ENCODE data around the gene AGBL4.

The AGBL4 gene

GRCh38 chr1:48757363-48757762, 1266.4 kb downstream of the AGBL4 start:
- H3K4me1 Mint-ChIP-seq = peaks cover 23% of the 10 kb centered on the region
- no peak overlapping the region for H3K4me3 Mint-ChIP-seq
- no peaks in the 10 kb centered on the region for H3K27me3 Mint-ChIP-seq
- no peaks in the 10 kb centered on the region for H3K9me3 Mint-ChIP-seq
- H3K36me3 Mint-ChIP-seq (ENCODE audit: low read depth) = peaks cover 46% of the 10 kb centered on the region
- ATAC-seq = no peak
- no peak overlapping the region for H3K27ac Mint-ChIP-seq
- DNase-seq = no peak

GRCh38 chr1:48756683-48757316, 1267.0 kb downstream of the AGBL4 start:
- no peaks in the 10 kb centered on the region for H3K27me3 Mint-ChIP-seq
- no peak overlapping the region for H3K4me3 Mint-ChIP-seq
- H3K27ac Mint-ChIP-seq = no peak overlapping the region
- DNase-seq (no peak), ATAC-seq (no peak)
- peaks cover 48% of the 10 kb centered on the region for H3K36me3 Mint-ChIP-seq (ENCODE audit: low read depth)
- H3K9me3 Mint-ChIP-seq = no peaks in the 10 kb centered on the region
- peaks cover 25% of the 10 kb centered on the region for H3K4me1 Mint-ChIP-seq

GRCh38 chr1:48753293-48753692, 1270.5 kb downstream of the AGBL4 start:
- ATAC-seq (no peak), DNase-seq (no peak)
- Mint-ChIP-seq H3K4me3 (no peak overlapping the region), H3K9me3 (no peaks in the 10 kb centered on the region), H3K36me3 (ENCODE audit: low read depth) (peaks cover 31% of the 10 kb centered on the region), H3K4me1 (peaks cover 22% of the 10 kb centered on the region), H3K27ac (no peak overlapping the region), H3K27me3 (no peaks in the 10 kb centered on the region)

- H3K27ac Mint-ChIP-seq = no peak overlapping the region
These were observed 1273.6 kb downstream of the AGBL4 start for GRCh38 chr1:48750109-48750508.

GRCh38 chr1:48749068-48749467, 1274.7 kb downstream of the AGBL4 start:
- DNase-seq (no peak), ATAC-seq (no peak)
- H3K27ac Mint-ChIP-seq = no peak overlapping the region
- H3K27me3 Mint-ChIP-seq = no peaks in the 10 kb centered on the region
- H3K4me3 Mint-ChIP-seq = no peak overlapping the region
- peaks cover 14% of the 10 kb centered on the region for H3K36me3 Mint-ChIP-seq (ENCODE audit: low read depth)
- H3K9me3 Mint-ChIP-seq = no peaks in the 10 kb centered on the region
- peaks cover 8% of the 10 kb centered on the region for H3K4me1 Mint-ChIP-seq

More at GRCh38 chr1:48750109-48750508, 1273.6 kb downstream of the AGBL4 start:
- Mint-ChIP-seq H3K27me3 (no peaks in the 10 kb centered on the region), H3K36me3 (ENCODE audit: low read depth) (peaks cover 14% of the 10 kb centered on the region), H3K4me1 (peaks cover 8% of the 10 kb centered on the region), H3K9me3 (no peaks in the 10 kb centered on the region), H3K4me3 (no peak overlapping the region)
- DNase-seq (no peak), ATAC-seq (no peak)

- Mint-ChIP-seq H3K27me3 (no peaks in the 10 kb centered on the region), H3K4me1 (peaks cover 4% of the 10 kb centered on the region), H3K36me3 (ENCODE audit: low read depth) (peaks cover 8% of the 10 kb centered on the region), H3K4me3 (no peak overlapping the region), H3K9me3 (no peaks in the 10 kb centered on the region), H3K27ac (no peak overlapping the region)
- no peak for ATAC-seq
- DNase-seq = no peak
These were observed 1276.8 kb downstream of the AGBL4 start for GRCh38 chr1:48746906-48747305.

- no peaks in the 10 kb centered on the region for H3K4me1 Mint-ChIP-seq
- no peaks in the 10 kb centered on the region for H3K9me3 Mint-ChIP-seq
- DNase-seq (no peak), ATAC-seq (no peak)
- H3K27me3 Mint-ChIP-seq = no peaks in the 10 kb centered on the region
- no peak overlapping the region for H3K27ac Mint-ChIP-seq
- no peak overlapping the region for H3K4me3 Mint-ChIP-seq
- peaks cover 10% of the 10 kb centered on the region for H3K36me3 Mint-ChIP-seq (ENCODE audit: low read depth)
These were observed 1279.7 kb downstream of the AGBL4 start for GRCh38 chr1:48744032-48744431.

- ATAC-seq (no peak), DNase-seq (no peak)
- Mint-ChIP-seq H3K4me1 (no peaks in the 10 kb centered on the region), H3K4me3 (no peak overlapping the region), H3K27me3 (no peaks in the 10 kb centered on the region), H3K36me3 (ENCODE audit: low read depth) (peaks cover 13% of the 10 kb centered on the region), H3K27ac (no peak overlapping the region), H3K9me3 (no peaks in the 10 kb centered on the region)
These were observed 1280.3 kb downstream of the AGBL4 start for GRCh38 chr1:48743480-48743879.

GRCh38 chr1:48741380-48741779, 1282.4 kb downstream of the AGBL4 start:
- Mint-ChIP-seq H3K4me1 (no peaks in the 10 kb centered on the region), H3K36me3 (ENCODE audit: low read depth) (peaks cover 24% of the 10 kb centered on the region), H3K27ac (no peak overlapping the region), H3K9me3 (no peaks in the 10 kb centered on the region), H3K4me3 (no peak overlapping the region), H3K27me3 (no peaks in the 10 kb centered on the region)
- ATAC-seq (no peak), DNase-seq (no peak)

GRCh38 chr1:48740621-48741020, 1283.1 kb downstream of the AGBL4 start:
- DNase-seq = no peak
- H3K27ac Mint-ChIP-seq = no peak overlapping the region
- no peaks in the 10 kb centered on the region for H3K4me1 Mint-ChIP-seq
- H3K36me3 Mint-ChIP-seq (ENCODE audit: low read depth) = peaks cover 29% of the 10 kb centered on the region
- no peaks in the 10 kb centered on the region for H3K27me3 Mint-ChIP-seq
- no peak for ATAC-seq
- no peak overlapping the region for H3K4me3 Mint-ChIP-seq
- no peaks in the 10 kb centered on the region for H3K9me3 Mint-ChIP-seq

- no peaks in the 10 kb centered on the region for H3K4me1 Mint-ChIP-seq
- H3K36me3 Mint-ChIP-seq (ENCODE audit: low read depth) = peaks cover 32% of the 10 kb centered on the region
- DNase-seq (no peak), ATAC-seq (no peak)
- no peak overlapping the region for H3K27ac Mint-ChIP-seq
- H3K9me3 Mint-ChIP-seq = no peaks in the 10 kb centered on the region
- no peaks in the 10 kb centered on the region for H3K27me3 Mint-ChIP-seq
- no peak overlapping the region for H3K4me3 Mint-ChIP-seq
These were observed 1284.7 kb downstream of the AGBL4 start for GRCh38 chr1:48739091-48739490.

- Mint-ChIP-seq H3K27ac (no peak overlapping the region), H3K9me3 (no peaks in the 10 kb centered on the region), H3K36me3 (ENCODE audit: low read depth) (peaks cover 36% of the 10 kb centered on the region), H3K4me1 (no peaks in the 10 kb centered on the region), H3K27me3 (no peaks in the 10 kb centered on the region), H3K4me3 (no peak overlapping the region)
- no peak for DNase-seq
- ATAC-seq = no peak
These were observed 1285.4 kb downstream of the AGBL4 start for GRCh38 chr1:48738356-48738755.

- DNase-seq (no peak), ATAC-seq (no peak)
- H3K27ac Mint-ChIP-seq = no peak overlapping the region
- no peaks in the 10 kb centered on the region for H3K9me3 Mint-ChIP-seq
- H3K36me3 Mint-ChIP-seq (ENCODE audit: low read depth) = peaks cover 37% of the 10 kb centered on the region
- H3K4me1 Mint-ChIP-seq = no peaks in the 10 kb centered on the region
- H3K4me3 Mint-ChIP-seq = no peak overlapping the region
- no peaks in the 10 kb centered on the region for H3K27me3 Mint-ChIP-seq
These were observed 1288.0 kb downstream of the AGBL4 start for GRCh38 chr1:48735796-48736195.

- Mint-ChIP-seq H3K36me3 (ENCODE audit: low read depth) (peaks cover 25% of the 10 kb centered on the region), H3K9me3 (no peaks in the 10 kb centered on the region), H3K4me3 (no peak overlapping the region), H3K4me1 (peaks cover 20% of the 10 kb centered on the region), H3K27ac (no peak overlapping the region), H3K27me3 (no peaks in the 10 kb centered on the region)
- DNase-seq (no peak), ATAC-seq (no peak)
These were observed 1293.4 kb downstream of the AGBL4 start for GRCh38 chr1:48730164-48730910.

- Mint-ChIP-seq H3K27ac (no peak overlapping the region), H3K4me1 (peaks cover 22% of the 10 kb centered on the region), H3K27me3 (no peaks in the 10 kb centered on the region), H3K9me3 (no peaks in the 10 kb centered on the region), H3K36me3 (ENCODE audit: low read depth) (peaks cover 16% of the 10 kb centered on the region), H3K4me3 (no peak overlapping the region)
- ATAC-seq (no peak), DNase-seq (no peak)
These were observed 1295.2 kb downstream of the AGBL4 start for GRCh38 chr1:48728584-48728983.
